Central memory CD8-positive, alpha-beta T cell (primary cell): Measurements from ENCODE around the gene DLX5.

Source experiments
- ATAC-seq: fragments of 150-1000 bp; cut with Tn5 transposase; replicated peaks from 2 replicates; pipeline ENCODE4 v1.10.0; 2022; ENCODE audit warnings: mild to moderate bottlenecking, moderate FRiP score, moderate number of reproducible peaks; ENCODE audit not compliant: poor library complexity, severe bottlenecking; ENCODE audit errors: extremely low read depth
- DNase-seq, 2 donors: peaks; one replicate each; pipeline ENCODE4 v3.0.0; 2021; ENCODE audit warnings: low spot score in 2 of 2
- H3K27ac Mint-ChIP-seq: one replicate; pipeline ENCODE4 v1.8.0; 2022; ENCODE audit warnings: low read depth, mild to moderate bottlenecking, moderate library complexity, mixed read lengths
- H3K27me3 Mint-ChIP-seq: one replicate; pipeline ENCODE4 v1.8.0; 2022; ENCODE audit warnings: mixed read lengths
- H3K36me3 Mint-ChIP-seq: one replicate; pipeline ENCODE4 v1.8.0; 2022; ENCODE audit warnings: mild to moderate bottlenecking, moderate library complexity, mixed read lengths; ENCODE audit not compliant: insufficient read depth
- H3K4me1 Mint-ChIP-seq: one replicate; pipeline ENCODE4 v1.8.0; 2022; ENCODE audit warnings: mixed read lengths
- H3K4me3 Mint-ChIP-seq: one replicate; pipeline ENCODE4 v1.8.0; 2022; ENCODE audit warnings: mild to moderate bottlenecking, moderate library complexity, mixed read lengths
- H3K9me3 Mint-ChIP-seq: one replicate; pipeline ENCODE4 v1.8.0; 2022; ENCODE audit warnings: mixed read lengths

DLX5 gene

DNA sequence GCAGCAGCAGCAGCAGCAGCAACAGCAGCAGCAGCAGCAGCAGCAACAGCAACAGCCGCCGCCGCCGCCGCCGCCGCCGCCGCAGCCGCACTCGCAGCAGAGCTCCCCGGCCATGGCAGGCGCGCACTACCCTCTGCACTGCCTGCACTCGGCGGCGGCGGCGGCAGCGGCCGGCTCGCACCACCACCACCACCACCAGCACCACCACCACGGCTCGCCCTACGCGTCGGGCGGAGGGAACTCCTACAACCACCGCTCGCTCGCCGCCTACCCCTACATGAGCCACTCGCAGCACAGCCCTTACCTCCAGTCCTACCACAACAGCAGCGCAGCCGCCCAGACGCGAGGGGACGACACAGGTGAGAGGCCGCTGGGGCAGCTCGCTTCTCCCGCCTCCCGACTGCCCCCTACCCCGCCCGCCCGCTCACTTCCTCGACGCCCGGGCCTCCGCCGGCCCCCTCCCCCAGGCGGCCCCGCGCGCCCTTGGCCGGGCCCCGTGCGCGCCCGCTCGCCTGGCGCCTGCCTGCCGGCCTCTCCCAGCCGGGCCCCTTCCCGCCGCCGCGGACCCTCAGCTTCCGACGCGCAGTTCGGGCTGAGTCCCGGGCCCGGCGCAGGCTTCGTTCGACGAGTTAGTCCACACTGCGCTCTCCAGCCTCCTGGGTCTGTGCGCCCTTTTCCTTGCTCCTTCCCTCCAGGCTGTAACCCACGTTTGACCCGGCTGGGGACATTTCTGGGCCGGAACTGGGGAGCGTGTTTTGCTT lies 18.4 kb downstream of the DLX5 start:
- DNase-seq: no peak
- ATAC-seq: peak; percentile 61
- peak overlapping the region; percentile 74 for H3K4me3 Mint-ChIP-seq
- no peak overlapping the region for H3K27ac Mint-ChIP-seq
- H3K27me3 Mint-ChIP-seq: peaks cover 92% of the 10 kb centered on the region
- H3K36me3 Mint-ChIP-seq: peaks cover 6% of the 10 kb centered on the region
- H3K4me1 Mint-ChIP-seq: peaks cover 11% of the 10 kb centered on the region
- H3K9me3 Mint-ChIP-seq: no peaks in the 10 kb centered on the region

- Mint-ChIP-seq H3K36me3 (peaks cover 7% of the 10 kb centered on the region), H3K4me1 (peaks cover 11% of the 10 kb centered on the region), H3K27ac (no peak within 1 kb of the TSS), H3K9me3 (no peaks in the 10 kb centered on the region), H3K4me3 (peak within 1 kb of the TSS; percentile 74), H3K27me3 (peaks cover 92% of the 10 kb centered on the region)
- ATAC-seq: no peak
- no peak for DNase-seq
Measured at GRCh38 chr7:97005183-97006054, 19.2 kb downstream of the DLX5 start, which contains the start of gene DLX6. TSS of gene DLX6 (plus strand) at chr7:97005553. CDS start at chr7:97005978, 425 bp downstream.

GRCh38 chr7:97004247-97005182 lies 20.1 kb downstream of the DLX5 start:
- Mint-ChIP-seq H3K27me3 (peaks cover 92% of the 10 kb centered on the region), H3K27ac (no peak overlapping the region), H3K4me1 (peaks cover 11% of the 10 kb centered on the region), H3K4me3 (peak overlapping the region; percentile 74), H3K36me3 (peaks cover 7% of the 10 kb centered on the region), H3K9me3 (no peaks in the 10 kb centered on the region)
- no peak for DNase-seq
- ATAC-seq: no peak

DNA sequence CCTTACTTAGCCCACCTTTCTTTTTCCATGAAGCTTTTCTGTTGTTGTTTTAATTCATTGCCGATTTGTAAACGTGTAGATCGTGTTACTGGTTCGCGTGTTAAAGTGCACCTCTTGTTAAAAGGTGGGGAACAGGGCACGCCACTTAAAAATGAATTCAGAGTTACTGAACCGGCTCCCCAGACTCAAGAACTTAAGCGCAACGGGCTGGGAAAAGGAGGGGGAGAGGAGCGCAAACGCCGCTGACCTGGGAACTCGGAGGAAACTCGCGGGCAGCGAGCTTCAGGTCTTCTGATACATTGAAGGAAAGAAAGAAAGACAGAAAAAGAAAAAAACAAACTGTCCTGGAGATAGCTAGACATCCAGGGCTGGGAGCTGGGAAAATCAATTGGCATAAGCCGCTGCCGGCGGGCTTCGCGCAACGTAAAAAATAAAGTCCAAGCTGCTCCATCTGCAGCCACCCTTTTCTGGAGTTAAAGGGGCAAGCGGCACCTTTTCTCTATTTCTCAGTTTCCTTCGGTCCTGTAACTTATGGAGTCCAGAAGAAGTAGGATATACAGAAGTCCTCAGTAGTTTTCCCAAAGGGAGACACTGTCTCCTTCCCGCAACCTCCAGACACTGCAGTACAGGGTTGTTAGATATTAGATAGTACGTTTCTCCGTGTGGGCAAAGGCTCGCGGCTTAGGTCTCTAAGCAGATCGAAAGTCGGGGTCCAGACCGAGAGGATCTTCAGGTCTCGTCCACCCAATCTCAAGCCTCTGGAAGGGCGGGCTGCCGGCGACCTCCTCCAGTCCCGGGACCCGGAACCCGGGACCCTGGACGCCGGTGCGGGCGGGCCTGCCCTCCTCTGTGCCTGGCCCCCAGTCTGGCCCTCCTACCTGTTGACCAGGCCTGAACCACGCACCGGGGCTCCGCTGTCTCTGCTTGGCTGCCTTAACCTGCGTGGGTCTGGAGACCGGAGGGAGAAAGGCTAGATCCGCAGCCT lies 21.1 kb downstream of the DLX5 start:
- DNase-seq: no peak
- H3K9me3 Mint-ChIP-seq: no peaks in the 10 kb centered on the region
- H3K27me3 Mint-ChIP-seq: peaks cover 92% of the 10 kb centered on the region
- peaks cover 11% of the 10 kb centered on the region for H3K4me1 Mint-ChIP-seq
- no peak overlapping the region for H3K4me3 Mint-ChIP-seq
- H3K36me3 Mint-ChIP-seq: peaks cover 7% of the 10 kb centered on the region
- no peak for ATAC-seq
- H3K27ac Mint-ChIP-seq: no peak overlapping the region

DNA sequence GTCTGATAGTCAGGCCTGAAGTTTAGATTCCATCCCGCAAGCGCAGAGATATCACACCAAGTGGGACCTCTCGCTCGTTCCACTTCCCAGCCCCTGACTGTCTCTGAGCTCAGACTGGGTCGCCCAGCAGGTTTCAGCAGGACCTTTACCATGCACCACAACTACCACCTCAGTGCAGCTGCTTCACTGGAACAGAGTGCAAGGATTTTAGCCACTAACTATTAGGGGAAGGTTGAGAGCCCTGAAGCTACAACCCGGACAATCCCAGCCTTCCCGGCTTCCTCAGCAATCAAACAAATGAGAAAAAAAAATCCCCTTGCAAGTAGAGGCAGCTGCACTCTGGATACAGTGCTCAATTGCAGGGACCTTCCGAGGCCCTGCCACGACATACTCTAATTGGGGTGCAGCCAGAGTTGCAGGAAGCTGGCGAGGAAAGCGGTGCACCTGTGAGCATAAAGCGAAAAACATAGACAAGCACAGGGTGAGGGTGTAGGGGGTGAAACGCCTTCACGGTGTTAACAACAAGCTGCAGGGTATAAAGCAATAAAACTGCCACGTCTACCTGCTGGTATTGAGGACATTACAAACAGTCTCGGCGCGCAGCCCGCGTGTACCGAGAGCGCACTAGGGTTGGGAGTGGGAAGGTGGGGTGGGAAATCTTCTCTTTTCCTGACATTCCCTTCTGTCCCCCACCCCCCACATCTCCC lies 21.9 kb downstream of the DLX5 start:
- Mint-ChIP-seq H3K36me3 (peaks cover 7% of the 10 kb centered on the region), H3K27ac (no peak overlapping the region), H3K4me1 (peaks cover 11% of the 10 kb centered on the region), H3K9me3 (no peaks in the 10 kb centered on the region), H3K4me3 (no peak overlapping the region), H3K27me3 (peaks cover 92% of the 10 kb centered on the region)
- no peak for DNase-seq
- ATAC-seq: no peak

GRCh38 chr7:97001656-97002554 lies 22.7 kb downstream of the DLX5 start:
- DNase-seq (no peak), ATAC-seq (no peak)
- Mint-ChIP-seq H3K4me1 (peaks cover 10% of the 10 kb centered on the region), H3K36me3 (peaks cover 7% of the 10 kb centered on the region), H3K27me3 (peaks cover 92% of the 10 kb centered on the region), H3K9me3 (no peaks in the 10 kb centered on the region), H3K27ac (no peak overlapping the region), H3K4me3 (no peak overlapping the region)

DNA sequence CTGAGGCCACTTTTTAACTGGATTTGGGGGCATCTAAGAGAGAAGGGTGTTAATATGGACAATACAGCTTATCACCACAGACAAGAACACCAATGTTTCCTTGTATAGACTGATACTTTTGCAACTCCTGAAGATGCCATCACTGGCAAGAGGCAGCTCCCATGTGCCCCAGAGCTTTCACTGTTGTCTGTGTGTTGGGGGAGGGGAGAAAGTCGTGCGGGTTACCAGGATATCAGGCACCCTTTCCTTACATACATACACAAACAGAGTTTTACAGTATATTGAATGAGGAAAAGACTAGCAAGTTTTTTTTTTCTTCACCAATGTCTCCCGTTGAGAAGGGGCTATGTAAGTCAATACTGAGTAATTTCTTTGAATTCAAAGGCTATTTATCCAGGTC lies 23.4 kb downstream of the DLX5 start:
- Mint-ChIP-seq H3K27ac (no peak overlapping the region), H3K4me1 (peaks cover 5% of the 10 kb centered on the region), H3K36me3 (peaks cover 5% of the 10 kb centered on the region), H3K27me3 (peaks cover 92% of the 10 kb centered on the region), H3K9me3 (no peaks in the 10 kb centered on the region), H3K4me3 (no peak overlapping the region)
- DNase-seq (no peak), ATAC-seq (no peak)

DNA sequence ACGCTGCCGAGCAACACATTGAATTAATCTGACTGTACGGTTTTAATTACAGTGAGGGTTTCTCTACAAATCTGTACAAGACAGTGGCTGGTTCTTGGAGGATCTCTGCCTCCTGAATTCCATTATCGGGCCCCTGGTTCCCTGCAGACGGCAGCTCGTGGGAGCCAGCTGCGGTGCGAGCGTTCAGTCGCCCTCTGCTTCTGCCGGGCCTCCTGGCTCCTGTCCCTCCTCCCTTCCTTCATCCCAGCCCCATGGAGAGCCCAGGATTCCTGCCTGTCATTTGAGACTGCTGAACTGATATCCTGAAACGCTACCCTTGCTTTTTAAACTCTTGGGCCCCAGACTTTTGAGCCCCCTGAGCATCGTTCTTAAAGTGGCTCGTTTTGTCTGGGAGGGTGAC lies 25.9 kb downstream of the DLX5 start:
- Mint-ChIP-seq H3K27me3 (peaks cover 100% of the 10 kb centered on the region), H3K4me1 (no peaks in the 10 kb centered on the region), H3K27ac (no peak overlapping the region), H3K36me3 (peaks cover 6% of the 10 kb centered on the region), H3K9me3 (no peaks in the 10 kb centered on the region), H3K4me3 (no peak overlapping the region)
- DNase-seq (no peak), ATAC-seq (no peak)

DNA sequence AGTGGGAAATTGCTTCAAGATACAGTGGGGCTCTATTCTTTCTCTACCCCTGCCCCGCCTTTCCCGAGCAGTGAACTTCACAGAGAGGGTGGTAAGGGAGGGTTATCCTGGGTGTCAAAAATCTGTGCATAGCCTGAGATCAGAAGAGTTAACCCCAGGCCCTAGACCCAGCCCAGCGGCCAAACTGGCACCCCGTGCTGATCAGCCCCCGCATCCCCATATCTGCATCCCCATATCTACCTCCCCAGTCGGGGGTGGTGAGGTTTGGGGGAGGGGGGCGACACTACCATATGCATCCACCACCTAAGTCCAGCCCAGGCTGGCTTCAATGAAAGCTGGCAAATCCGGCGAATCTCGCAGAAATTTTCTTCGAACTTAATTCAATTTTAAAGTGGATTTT lies 26.3 kb downstream of the DLX5 start:
- H3K4me1 Mint-ChIP-seq: no peaks in the 10 kb centered on the region
- DNase-seq: no peak
- H3K36me3 Mint-ChIP-seq: peaks cover 7% of the 10 kb centered on the region
- H3K9me3 Mint-ChIP-seq: no peaks in the 10 kb centered on the region
- H3K4me3 Mint-ChIP-seq: no peak overlapping the region
- peaks cover 100% of the 10 kb centered on the region for H3K27me3 Mint-ChIP-seq
- H3K27ac Mint-ChIP-seq: no peak overlapping the region
- no peak for ATAC-seq

GRCh38 chr7:96997512-96998032 lies 27.1 kb downstream of the DLX5 start:
- H3K27ac Mint-ChIP-seq: no peak overlapping the region

More at GRCh38 chr7:96997512-96998032, 27.1 kb downstream of the DLX5 start:
- Mint-ChIP-seq H3K4me1 (no peaks in the 10 kb centered on the region), H3K27me3 (peaks cover 100% of the 10 kb centered on the region), H3K9me3 (no peaks in the 10 kb centered on the region), H3K4me3 (no peak overlapping the region), H3K36me3 (peaks cover 5% of the 10 kb centered on the region)
- no peak for DNase-seq
- no peak for ATAC-seq
